Thoracic aorta (tissue), 2 donors: ENCODE measurements around the gene RAMP1. TPM values are rescaled to one million over a fixed set of nuclear protein-coding genes. Genes with fewer than 3 reads are reported as not detected.
A peak's percentile ranks its signal among the peaks of the same experiment; 100 is the strongest.

Experiments
- ATAC-seq: fragments of 150-250 bp; one replicate; pipeline ENCODE4 v1.8.0; 2017; ENCODE audit warnings: low read depth; ENCODE audit not compliant: insufficient number of reproducible peaks, low FRiP score
- DNase-seq: peaks from one replicate; pipeline ENCODE4 v3.0.0-alpha.2; 2020; ENCODE audit warnings: low spot score
- H3K27ac ChIP-seq, 2 donors: fragments of 200-600 bp; sonication (generic); 1 replicate in 1 of 2; 2 replicates in 1 of 2; pipeline ENCODE4 v1.5.1; 2016; ENCODE audit warnings: mild to moderate bottlenecking in 2 of 2, moderate library complexity in 2 of 2
- H3K27me3 ChIP-seq: fragments of 200-600 bp; sonication (generic); replicated peaks from 2 replicates; pipeline ENCODE4 v1.6.0; 2016; ENCODE audit warnings: mild to moderate bottlenecking; ENCODE audit not compliant: insufficient read depth
- H3K36me3 ChIP-seq: fragments of 200-600 bp; sonication (generic); one replicate; pipeline ENCODE4 v1.5.1; 2016
- H3K4me1 ChIP-seq, 2 donors: fragments of 200-600 bp; sonication (generic); 1 replicate in 1 of 2; 2 replicates in 1 of 2; pipeline versions ENCODE4 v1.5.1 to v1.6.0; 2016; ENCODE audit warnings: low read depth in 2 of 2, mild to moderate bottlenecking in 1 of 2; ENCODE audit not compliant: control insufficient read depth in 1 of 2
- H3K4me3 ChIP-seq: fragments of 200-600 bp; sonication (generic); 2 replicates; pipeline ENCODE4 v1.5.1; 2016; ENCODE audit warnings: mild to moderate bottlenecking
- H3K9me3 ChIP-seq: fragments of 200-600 bp; sonication (generic); 2 replicates; pipeline ENCODE4 v1.5.1; 2016
- total RNA-seq, 2 donors: library from RNA; depleted of rRNA; stranded (reverse); fragments of >200 nt; gene quantifications; one replicate each; pipeline versions ENCODE4 v1.1.0 to v1.2.3, GENCODE V29; 2016
- TF ChIP-seq, protein P1 (sequence below): fragments of 200-600 bp; sonication (generic); IDR thresholded peaks from one replicate; pipeline ENCODE4 v1.5.1; 2019; ENCODE audit warnings: antibody characterized with exemption

RAMP1 gene
- total RNA-seq, 2 donors from 2014 or later = 246 to 525 TPM

- H3K9me3 ChIP-seq = no peaks in the 10 kb centered on the region
- no peaks in the 10 kb centered on the region for H3K36me3 ChIP-seq
- peaks cover 12 to 38% of the 10 kb centered on the region in 2 donors for H3K4me1 ChIP-seq
- no peaks in the 10 kb centered on the region for H3K27me3 ChIP-seq
- H3K27ac ChIP-seq = peak overlapping the region; percentile 77 to 87
- H3K4me3 ChIP-seq = peak overlapping the region; percentile 68
- TF ChIP-seq, protein P1, sequence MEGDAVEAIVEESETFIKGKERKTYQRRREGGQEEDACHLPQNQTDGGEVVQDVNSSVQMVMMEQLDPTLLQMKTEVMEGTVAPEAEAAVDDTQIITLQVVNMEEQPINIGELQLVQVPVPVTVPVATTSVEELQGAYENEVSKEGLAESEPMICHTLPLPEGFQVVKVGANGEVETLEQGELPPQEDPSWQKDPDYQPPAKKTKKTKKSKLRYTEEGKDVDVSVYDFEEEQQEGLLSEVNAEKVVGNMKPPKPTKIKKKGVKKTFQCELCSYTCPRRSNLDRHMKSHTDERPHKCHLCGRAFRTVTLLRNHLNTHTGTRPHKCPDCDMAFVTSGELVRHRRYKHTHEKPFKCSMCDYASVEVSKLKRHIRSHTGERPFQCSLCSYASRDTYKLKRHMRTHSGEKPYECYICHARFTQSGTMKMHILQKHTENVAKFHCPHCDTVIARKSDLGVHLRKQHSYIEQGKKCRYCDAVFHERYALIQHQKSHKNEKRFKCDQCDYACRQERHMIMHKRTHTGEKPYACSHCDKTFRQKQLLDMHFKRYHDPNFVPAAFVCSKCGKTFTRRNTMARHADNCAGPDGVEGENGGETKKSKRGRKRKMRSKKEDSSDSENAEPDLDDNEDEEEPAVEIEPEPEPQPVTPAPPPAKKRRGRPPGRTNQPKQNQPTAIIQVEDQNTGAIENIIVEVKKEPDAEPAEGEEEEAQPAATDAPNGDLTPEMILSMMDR = peak; percentile 100
- ATAC-seq = peak; percentile 51
- no peak for DNase-seq
Observed at GRCh38 chr2:237923481-237924163, 64.2 kb downstream of the RAMP1 start.

DNA sequence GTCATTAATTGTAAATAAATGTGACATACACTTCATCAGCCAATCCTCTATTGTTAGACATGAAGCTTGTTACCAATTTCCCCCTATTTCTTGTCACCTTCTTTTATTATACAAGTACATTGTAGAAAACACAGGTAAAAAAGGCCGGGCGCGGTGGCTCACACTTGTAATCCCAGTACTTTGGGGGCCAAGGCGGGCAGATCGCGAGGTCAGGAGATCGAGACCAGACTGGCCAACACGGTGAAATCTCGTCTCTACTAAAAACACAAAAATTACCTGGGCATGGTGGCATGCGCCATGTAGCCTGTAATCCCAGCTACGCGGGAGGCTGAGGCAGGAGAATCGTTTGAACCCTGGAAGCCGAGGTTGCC, 64.7 kb downstream of the RAMP1 start:
- H3K27ac ChIP-seq = peak overlapping the region; percentile 77 to 87
- peaks cover 9 to 32% of the 10 kb centered on the region in 2 donors for H3K4me1 ChIP-seq
- no peaks in the 10 kb centered on the region for H3K36me3 ChIP-seq
- H3K27me3 ChIP-seq = no peaks in the 10 kb centered on the region
- no peaks in the 10 kb centered on the region for H3K9me3 ChIP-seq
- no peak for ATAC-seq
- DNase-seq = no peak
- H3K4me3 ChIP-seq = peak overlapping the region; percentile 68
- TF ChIP-seq, protein P1 = no peak

DNA sequence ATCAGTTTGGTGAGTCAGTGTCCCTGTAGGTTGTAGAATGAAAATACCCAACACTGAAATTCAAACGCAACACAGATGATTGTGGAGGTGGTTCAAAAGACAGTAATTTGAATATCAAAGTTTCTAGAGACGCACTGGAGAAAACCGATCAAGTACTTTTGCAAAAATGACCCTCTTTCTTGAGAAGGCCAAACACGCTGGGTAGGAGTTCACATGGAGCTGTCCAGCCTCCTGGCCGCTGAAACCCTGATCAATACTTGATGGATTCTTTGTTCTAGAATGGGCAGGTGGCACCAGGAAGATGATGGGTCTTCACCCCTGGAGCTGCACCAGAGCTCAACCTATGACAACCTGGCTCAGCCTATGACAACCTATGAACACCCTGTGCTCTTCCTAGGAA, 67.7 kb downstream of the RAMP1 start:
- DNase-seq (no peak), ATAC-seq (no peak)
- Histone ChIP-seq H3K27me3 (no peaks in the 10 kb centered on the region), H3K36me3 (no peaks in the 10 kb centered on the region), H3K27ac (no peak overlapping the region), H3K9me3 (no peaks in the 10 kb centered on the region), H3K4me1 (peaks cover 10 to 32% of the 10 kb centered on the region in 2 donors), H3K4me3 (no peak overlapping the region)
- TF ChIP-seq, protein P1 = no peak

DNA sequence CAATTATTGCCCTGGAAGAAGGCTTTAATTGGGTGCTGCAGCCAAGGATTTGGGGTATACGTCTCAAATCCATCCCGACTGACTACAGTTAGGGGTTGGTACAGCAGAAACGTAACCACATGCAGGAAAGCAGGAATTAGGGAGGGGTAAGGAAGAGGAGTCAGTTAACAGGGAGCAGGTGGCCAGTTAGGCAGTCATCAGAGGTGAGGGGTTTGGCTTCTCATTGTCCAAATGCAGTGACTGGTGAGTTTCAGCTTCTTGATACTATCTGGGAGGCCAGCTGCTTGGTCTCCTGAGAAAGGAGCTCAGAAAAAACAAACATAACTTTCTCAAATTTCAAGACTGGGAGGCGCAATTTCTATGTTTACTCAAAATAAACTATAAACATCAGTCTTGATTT, 68.6 kb downstream of the RAMP1 start:
- Histone ChIP-seq H3K9me3 (no peaks in the 10 kb centered on the region), H3K27ac (no peak overlapping the region), H3K27me3 (no peaks in the 10 kb centered on the region), H3K4me1 (peaks cover 16 to 30% of the 10 kb centered on the region in 2 donors), H3K36me3 (no peaks in the 10 kb centered on the region), H3K4me3 (no peak overlapping the region)
- DNase-seq (no peak), ATAC-seq (no peak)
- TF ChIP-seq, protein P1 = no peak

DNA sequence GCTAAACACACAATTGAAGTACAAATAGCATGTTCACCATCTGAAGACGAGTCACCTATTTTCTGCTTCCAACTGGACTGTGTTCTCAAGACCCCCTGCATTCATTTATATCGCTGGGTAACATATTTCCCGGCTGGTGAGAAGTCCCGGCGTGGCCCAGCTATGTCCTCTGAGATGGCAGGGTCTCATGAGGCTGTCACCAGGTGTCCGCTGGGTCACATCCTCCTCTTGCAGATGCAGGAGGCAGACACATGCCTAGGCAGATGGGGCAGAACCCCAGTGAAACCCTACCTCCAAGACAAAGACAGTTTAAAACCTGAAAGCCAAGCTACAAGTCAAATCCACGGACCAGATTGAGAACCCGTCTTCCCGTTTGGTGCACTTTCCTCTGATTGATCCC, 70.6 kb downstream of the RAMP1 start:
- Histone ChIP-seq H3K27me3 (no peaks in the 10 kb centered on the region), H3K36me3 (no peaks in the 10 kb centered on the region), H3K4me1 (peaks cover 16 to 24% of the 10 kb centered on the region in 2 donors), H3K27ac (no peak overlapping the region), H3K4me3 (no peak overlapping the region), H3K9me3 (no peaks in the 10 kb centered on the region)
- DNase-seq = no peak
- TF ChIP-seq, protein P1 = no peak
- ATAC-seq = no peak
